Liver (tissue), 9 donors: ENCODE measurements around the gene PHACTR4. TPM values are rescaled to one million over a fixed set of nuclear protein-coding genes. Genes with fewer than 3 reads are reported as not detected.

Experiments used
- DNase-seq: peaks from one replicate; pipeline ENCODE4 v3.0.0-alpha.2; 2017; ENCODE audit warnings: low spot score
- H3K27ac ChIP-seq, 2 donors: one replicate each; pipeline ENCODE4 v1.7.0; 2013; ENCODE audit warnings: inconsistent platforms in 2 of 2, low read length in 2 of 2, control low read depth in 1 of 2, low read depth in 1 of 2, mild to moderate bottlenecking in 1 of 2
- H3K27me3 ChIP-seq, 4 donors: one replicate each; pipeline versions ENCODE4 v1.6.1 to v1.7.0; 2013; ENCODE audit warnings: low read length in 3 of 4, inconsistent platforms in 1 of 4, mild to moderate bottlenecking in 1 of 4, moderate library complexity in 1 of 4; ENCODE audit not compliant: control insufficient read depth in 4 of 4, insufficient read depth in 4 of 4
- H3K36me3 ChIP-seq, 4 donors: one replicate each; pipeline versions ENCODE4 v1.6.1 to v1.7.0; 2013; ENCODE audit warnings: low read length in 3 of 4, mild to moderate bottlenecking in 3 of 4, low read depth in 1 of 4, moderate library complexity in 1 of 4; ENCODE audit not compliant: control insufficient read depth in 4 of 4, insufficient read depth in 3 of 4
- H3K4me1 ChIP-seq, 4 donors: one replicate each; pipeline versions ENCODE4 v1.6.1 to v1.7.0; 2013; ENCODE audit warnings: low read length in 3 of 4, mild to moderate bottlenecking in 3 of 4, moderate library complexity in 1 of 4; ENCODE audit not compliant: control insufficient read depth in 4 of 4, insufficient read depth in 4 of 4
- H3K4me3 ChIP-seq, 3 donors: one replicate each; pipeline versions ENCODE4 v1.6.1 to v1.7.0; 2013; ENCODE audit warnings: low read length in 3 of 3, control low read depth in 1 of 3, low read depth in 1 of 3, mild to moderate bottlenecking in 1 of 3
- H3K9ac ChIP-seq, 2 donors: one replicate each; pipeline ENCODE4 v1.7.0; 2013; ENCODE audit warnings: low read length in 2 of 2, mild to moderate bottlenecking in 2 of 2, moderate library complexity in 2 of 2, control low read depth in 1 of 2, low read depth in 1 of 2
- H3K9me3 ChIP-seq, 4 donors: one replicate each; pipeline versions ENCODE4 v1.6.1 to v1.7.0; 2013; ENCODE audit warnings: low read length in 3 of 4; ENCODE audit not compliant: control insufficient read depth in 4 of 4
- ATF3 ChIP-seq: IDR thresholded peaks from 2 replicates; pipeline ENCODE4 v1.6.1; 2016; ENCODE audit warnings: antibody characterized with exemption
- CTCF ChIP-seq: fragments of 150-350 bp; IDR thresholded peaks from 2 replicates; pipeline ENCODE4 v1.5.1; 2017; ENCODE audit warnings: improper control_type of control experiment, low read depth, low read length; ENCODE audit not compliant: missing input control
- EGR1 ChIP-seq, 2 donors: IDR thresholded peaks; 2 replicates each; pipeline ENCODE4 v1.6.1; 2016 to 2018; ENCODE audit warnings: antibody characterized with exemption in 2 of 2, low read depth in 2 of 2
- FOXA1 ChIP-seq: IDR thresholded peaks from 2 replicates; pipeline ENCODE4 v1.6.1; 2016; ENCODE audit warnings: antibody characterized with exemption
- FOXA2 ChIP-seq: IDR thresholded peaks from 2 replicates; pipeline ENCODE4 v1.6.1; 2016; ENCODE audit warnings: antibody characterized with exemption
- GABPA ChIP-seq, 2 donors: IDR thresholded peaks in 1 of 2; conservative IDR thresholded peaks in 1 of 2; 2 replicates each; pipeline ENCODE4 v1.6.1; 2016; ENCODE audit warnings: antibody characterized with exemption in 2 of 2, mild to moderate bottlenecking in 1 of 2, moderate library complexity in 1 of 2
- HNF4A ChIP-seq, 2 donors: conservative IDR thresholded peaks; 2 replicates each; pipeline ENCODE4 v1.6.1; 2016; ENCODE audit warnings: antibody characterized with exemption in 2 of 2, mild to moderate bottlenecking in 2 of 2
- HNF4G ChIP-seq: IDR thresholded peaks from 2 replicates; pipeline ENCODE4 v1.6.1; 2016; ENCODE audit warnings: antibody characterized with exemption
- JUND ChIP-seq, 2 donors: IDR thresholded peaks; 2 replicates each; pipeline ENCODE4 v1.6.1; 2016; ENCODE audit warnings: antibody characterized with exemption in 2 of 2
- MAX ChIP-seq: IDR thresholded peaks from 2 replicates; pipeline ENCODE4 v1.6.1; 2016; ENCODE audit warnings: antibody characterized with exemption
- NR2F2 ChIP-seq: IDR thresholded peaks from 2 replicates; pipeline ENCODE4 v1.6.1; 2016; ENCODE audit warnings: antibody characterized with exemption
- RAD21 ChIP-seq, 2 donors: IDR thresholded peaks; 2 replicates each; pipeline ENCODE4 v1.6.1; 2016; ENCODE audit warnings: antibody characterized with exemption in 2 of 2, mild to moderate bottlenecking in 2 of 2
- RXRA ChIP-seq, 2 donors: IDR thresholded peaks; 2 replicates each; pipeline ENCODE4 v1.6.1; 2017 to 2018; ENCODE audit warnings: antibody characterized with exemption in 2 of 2, mild to moderate bottlenecking in 1 of 2
- SP1 ChIP-seq: IDR thresholded peaks from 2 replicates; pipeline ENCODE4 v1.6.1; 2018; ENCODE audit warnings: antibody characterized with exemption, mild to moderate bottlenecking
- TAF1 ChIP-seq: conservative IDR thresholded peaks from 2 replicates; pipeline ENCODE4 v1.6.1; 2016; ENCODE audit warnings: antibody characterized with exemption, mild to moderate bottlenecking
- YY1 ChIP-seq: IDR thresholded peaks from 2 replicates; pipeline ENCODE4 v1.6.1; 2016; ENCODE audit warnings: antibody characterized with exemption, mild to moderate bottlenecking
- ZBTB33 ChIP-seq: IDR thresholded peaks from 2 replicates; pipeline ENCODE4 v1.6.1; 2016; ENCODE audit warnings: antibody characterized with exemption
- WGBS: extraction: QIAGEN DNeasy Blood & Tissue Kit; methylation state at CpG from one replicate; pipeline ENCODE4 v1.1.7; 2013; 5-methylcytosine and 5-hydroxymethylcytosine counted together
- polyA plus RNA-seq, 2 donors: library from polyadenylated mRNA; stranded (reverse) in 1 of 2; unstranded in 1 of 2; fragments of 200-250 nt in 1 of 2; fragments of >200 nt in 1 of 2; fragmentation: Nextera tagmentation in 1 of 2; extraction: Ambion mirVana in 1 of 2; gene quantifications; one replicate each; pipeline versions ENCODE4 v1.2.1 to v1.2.3, GENCODE V29; 2013 to 2015
- total RNA-seq, 2 donors: library from RNA; depleted of rRNA; stranded (reverse); fragments of >200 nt; gene quantifications; one replicate each; pipeline ENCODE4 v1.2.3, GENCODE V29; 2014
- TF ChIP-seq, protein P1 (sequence below): IDR thresholded peaks from 2 replicates; pipeline ENCODE4 v1.6.1; 2016; ENCODE audit warnings: antibody characterized with exemption, mild to moderate bottlenecking
- donor health status: healthy.
- donor health status: healthy.
- donor health status: healthy.
- donor health status: healthy.
- donor health status: healthy.

Gene PHACTR4
- total and polyA plus RNA-seq, 4 donors = 8.9 to 22.6 (median 10.8) TPM

- TF ChIP-seq, protein P1, sequence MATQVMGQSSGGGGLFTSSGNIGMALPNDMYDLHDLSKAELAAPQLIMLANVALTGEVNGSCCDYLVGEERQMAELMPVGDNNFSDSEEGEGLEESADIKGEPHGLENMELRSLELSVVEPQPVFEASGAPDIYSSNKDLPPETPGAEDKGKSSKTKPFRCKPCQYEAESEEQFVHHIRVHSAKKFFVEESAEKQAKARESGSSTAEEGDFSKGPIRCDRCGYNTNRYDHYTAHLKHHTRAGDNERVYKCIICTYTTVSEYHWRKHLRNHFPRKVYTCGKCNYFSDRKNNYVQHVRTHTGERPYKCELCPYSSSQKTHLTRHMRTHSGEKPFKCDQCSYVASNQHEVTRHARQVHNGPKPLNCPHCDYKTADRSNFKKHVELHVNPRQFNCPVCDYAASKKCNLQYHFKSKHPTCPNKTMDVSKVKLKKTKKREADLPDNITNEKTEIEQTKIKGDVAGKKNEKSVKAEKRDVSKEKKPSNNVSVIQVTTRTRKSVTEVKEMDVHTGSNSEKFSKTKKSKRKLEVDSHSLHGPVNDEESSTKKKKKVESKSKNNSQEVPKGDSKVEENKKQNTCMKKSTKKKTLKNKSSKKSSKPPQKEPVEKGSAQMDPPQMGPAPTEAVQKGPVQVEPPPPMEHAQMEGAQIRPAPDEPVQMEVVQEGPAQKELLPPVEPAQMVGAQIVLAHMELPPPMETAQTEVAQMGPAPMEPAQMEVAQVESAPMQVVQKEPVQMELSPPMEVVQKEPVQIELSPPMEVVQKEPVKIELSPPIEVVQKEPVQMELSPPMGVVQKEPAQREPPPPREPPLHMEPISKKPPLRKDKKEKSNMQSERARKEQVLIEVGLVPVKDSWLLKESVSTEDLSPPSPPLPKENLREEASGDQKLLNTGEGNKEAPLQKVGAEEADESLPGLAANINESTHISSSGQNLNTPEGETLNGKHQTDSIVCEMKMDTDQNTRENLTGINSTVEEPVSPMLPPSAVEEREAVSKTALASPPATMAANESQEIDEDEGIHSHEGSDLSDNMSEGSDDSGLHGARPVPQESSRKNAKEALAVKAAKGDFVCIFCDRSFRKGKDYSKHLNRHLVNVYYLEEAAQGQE = no peak
- no peak for TF ChIP-seq NR2F2
- TF ChIP-seq MAX = no peak
- no peak for TF ChIP-seq YY1
- TF ChIP-seq GABPA (IDR thresholded peaks at IDR 0.05 in 1 of 2, conservative IDR thresholded peaks at IDR 0.05 in 1 of 2) = no peak
- TF ChIP-seq EGR1 (IDR thresholded peaks at IDR 0.05; ENCODE audit: low read depth in 2 of 2) = no peak
- TF ChIP-seq HNF4A (conservative IDR thresholded peaks at IDR 0.05) = no peak
- no peak for TF ChIP-seq FOXA2
- no peak for TF ChIP-seq HNF4G
- TF ChIP-seq FOXA1 = no peak
- TF ChIP-seq SP1 = no peak
- no peak for TF ChIP-seq ZBTB33
- TF ChIP-seq CTCF = no peak
- TF ChIP-seq TAF1 = no peak
- TF ChIP-seq RXRA (IDR thresholded peaks at IDR 0.05) = no peak
- no peak for TF ChIP-seq JUND (IDR thresholded peaks at IDR 0.05)
- no peak for TF ChIP-seq RAD21 (IDR thresholded peaks at IDR 0.05)
- no peak for TF ChIP-seq ATF3
- Histone ChIP-seq H3K9ac (no peak overlapping the region), H3K27ac (no peak overlapping the region), H3K27me3 (no peaks in the 10 kb centered on the region), H3K4me3 (no peak overlapping the region), H3K4me1 (no peaks in the 10 kb centered on the region), H3K9me3 (no peaks in the 10 kb centered on the region), H3K36me3 (peaks cover 4 to 28% (median 11%) of the 10 kb centered on the region in 4 donors)
- 96% methylated on average over 6 of the region's 6 CpGs for WGBS
- DNase-seq = no peak
Measured at GRCh38 chr1:28534671-28535070, 165.1 kb downstream of the PHACTR4 start.
